NCI-H460 (cell line): ENCODE measurements around the gene TMEM125. TPM values are rescaled to one million over a fixed set of nuclear protein-coding genes. Genes with fewer than 3 reads are reported as not detected.

ENCODE experiments used
- DNase-seq: peaks from one replicate; pipeline ENCODE4 v3.0.0-alpha.2; 2016; ENCODE audit warnings: low read depth; ENCODE audit errors: extremely low read depth
- total RNA-seq: library from RNA; depleted of rRNA; stranded (reverse); fragments of >200 nt; shearing (Covaris generic); gene quantifications from 2 replicates; pipeline ENCODE4 v1.2.3, GENCODE V29; 2014

The TMEM125 gene
- total RNA-seq, 1 experiment from 2014 or later = not detected

- no peak for DNase-seq
These were observed 19.3 kb downstream of the TMEM125 start for GRCh38 chr1:43288785-43289706.

GRCh38 chr1:43292216-43292615, 22.4 kb downstream of the TMEM125 start:
- no peak for DNase-seq

GRCh38 chr1:43292679-43293078, 22.9 kb downstream of the TMEM125 start:
- DNase-seq = no peak

GRCh38 chr1:43293176-43293575, 23.4 kb downstream of the TMEM125 start:
- no peak for DNase-seq

GRCh38 chr1:43293896-43294760, 24.3 kb downstream of the TMEM125 start:
- no peak for DNase-seq

- no peak for DNase-seq
These were observed 25.0 kb downstream of the TMEM125 start for GRCh38 chr1:43294761-43295160.

- no peak for DNase-seq
These were observed 26.4 kb downstream of the TMEM125 start for GRCh38 chr1:43296207-43296606.

GRCh38 chr1:43298055-43298454, 28.3 kb downstream of the TMEM125 start:
- no peak for DNase-seq

GRCh38 chr1:43299101-43299500, 29.3 kb downstream of the TMEM125 start:
- DNase-seq = no peak

- no peak for DNase-seq
These were observed 30.8 kb downstream of the TMEM125 start, which contains the start of gene TIE1 for GRCh38 chr1:43300378-43301094. Gene TIE1, plus strand, starts transcription at chr1:43300982. Its CDS starts 90 bp downstream, at chr1:43301072.

GRCh38 chr1:43302201-43302600, 32.4 kb downstream of the TMEM125 start:
- no peak for DNase-seq

- no peak for DNase-seq
These were observed 33.1 kb downstream of the TMEM125 start for GRCh38 chr1:43302721-43303470.

GRCh38 chr1:43303471-43304313, 33.9 kb downstream of the TMEM125 start:
- no peak for DNase-seq

GRCh38 chr1:43304314-43304681, 34.5 kb downstream of the TMEM125 start:
- DNase-seq = no peak

- no peak for DNase-seq
These were observed 35.1 kb downstream of the TMEM125 start for GRCh38 chr1:43304771-43305300.

GRCh38 chr1:43305461-43305860, 35.7 kb downstream of the TMEM125 start:
- no peak for DNase-seq

GRCh38 chr1:43305926-43306687, 36.3 kb downstream of the TMEM125 start:
- no peak for DNase-seq
